Smooth muscle cell (in vitro differentiated cells): ENCODE results near the gene GRPEL1. TPM values are rescaled to one million over a fixed set of nuclear protein-coding genes. Genes with fewer than 3 reads are reported as not detected.

Source experiments
- DNase-seq: peaks from one replicate; lab custom pipeline; 2025; ENCODE audit not compliant: unreplicated experiment; lab: John Stamatoyannopoulos, UW
- H2AFZ ChIP-seq: fragments of 200-600 bp; sonication (generic); 2 replicates; pipeline ENCODE4 v1.6.0; 2016; ENCODE audit warnings: antibody characterized with exemption, low read depth, mild to moderate bottlenecking
- H3F3A ChIP-seq: fragments of 200-600 bp; sonication (generic); 2 replicates; pipeline ENCODE4 v1.6.0; 2017; ENCODE audit warnings: antibody characterized with exemption, low read depth
- H3K27ac ChIP-seq: fragments of 200-600 bp; sonication (generic); 2 replicates; pipeline ENCODE4 v1.5.1; 2016; ENCODE audit warnings: low read depth, mild to moderate bottlenecking
- H3K27me3 ChIP-seq: fragments of 200-600 bp; sonication (generic); 2 replicates; pipeline ENCODE4 v1.6.1; 2016; ENCODE audit warnings: low read depth, mild to moderate bottlenecking
- H3K36me3 ChIP-seq: fragments of 200-600 bp; sonication (generic); 2 replicates; pipeline ENCODE4 v1.5.1; 2016; ENCODE audit warnings: low read depth
- H3K4me1 ChIP-seq: fragments of 200-600 bp; sonication (generic); 2 replicates; pipeline ENCODE4 v1.5.1; 2016; ENCODE audit warnings: low read depth
- H3K4me2 ChIP-seq: fragments of 200-600 bp; sonication (generic); 2 replicates; pipeline ENCODE4 v1.6.0; 2016; ENCODE audit warnings: mild to moderate bottlenecking
- H3K4me3 ChIP-seq: fragments of 200-600 bp; sonication (generic); 2 replicates; pipeline ENCODE4 v1.5.1; 2016; ENCODE audit warnings: mild to moderate bottlenecking
- H3K79me2 ChIP-seq: fragments of 200-600 bp; sonication (generic); 2 replicates; pipeline ENCODE4 v1.6.0; 2016; ENCODE audit warnings: low read depth, mild to moderate bottlenecking
- H3K9ac ChIP-seq: fragments of 200-600 bp; sonication (generic); 2 replicates; pipeline ENCODE4 v1.6.0; 2016; ENCODE audit warnings: low read depth
- H3K9me3 ChIP-seq: fragments of 200-600 bp; sonication (generic); replicated peaks from 2 replicates; pipeline ENCODE4 v1.5.1; 2016; ENCODE audit warnings: low read depth
- H4K20me1 ChIP-seq: fragments of 200-600 bp; sonication (generic); 2 replicates; pipeline ENCODE4 v1.6.0; 2016; ENCODE audit warnings: low read depth
- WGBS: methylation state at CpG from one replicate; pipeline ENCODE4 v1.1.7; 2016; ENCODE audit warnings: low lambda C conversion rate; 5-methylcytosine and 5-hydroxymethylcytosine counted together
- polyA plus RNA-seq: library from polyadenylated mRNA; unstranded; fragments of >200 nt; fragmentation: Nextera tagmentation; extraction: Ambion mirVana; gene quantifications from 2 replicates; pipeline ENCODE4 v1.2.1, GENCODE V29; 2016
- total RNA-seq: library from RNA; depleted of rRNA; stranded (reverse); fragments of >200 nt; gene quantifications from 2 replicates; pipeline ENCODE4 v1.2.3, GENCODE V29; 2014
- TF ChIP-seq, protein P1 (sequence below): fragments of 200-600 bp; sonication (generic); IDR thresholded peaks from 2 replicates; pipeline ENCODE4 v1.5.1; 2017; ENCODE audit warnings: borderline replicate concordance, mild to moderate bottlenecking, antibody characterized with exemption; ENCODE audit not compliant: insufficient read depth, poor library complexity, severe bottlenecking

Gene GRPEL1
- total and polyA plus RNA-seq, 2 experiments from 2014 or later: 18.6 to 40.6 TPM

DNA sequence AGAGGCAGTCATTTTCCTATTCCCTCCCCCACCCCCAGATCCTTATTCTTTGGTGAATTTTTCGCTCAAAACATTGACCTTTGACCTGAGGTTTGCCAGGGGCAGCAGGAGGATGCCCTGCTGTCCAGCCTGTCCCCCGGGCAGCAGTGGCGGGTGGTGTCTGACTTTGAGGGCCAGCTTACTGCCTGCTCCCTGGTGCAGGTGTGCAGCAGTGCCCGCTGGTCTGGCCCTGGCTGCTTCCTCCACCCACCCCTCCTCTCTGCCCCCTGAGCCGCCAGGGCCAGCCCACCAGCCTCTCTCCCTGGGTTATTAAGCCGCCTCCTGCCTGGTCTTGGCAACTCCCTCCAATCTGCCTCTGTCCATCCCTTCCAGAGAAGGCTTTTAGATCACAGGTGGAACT is 40.8 kb upstream of the GRPEL1 start:
- Histone ChIP-seq H3K36me3 (no peaks in the 10 kb centered on the region), H4K20me1 (no peaks in the 10 kb centered on the region), H3K4me2 (no peak overlapping the region), H3K9me3 (no peaks in the 10 kb centered on the region), H3F3A (no peaks in the 10 kb centered on the region), H3K79me2 (no peaks in the 10 kb centered on the region), H3K4me1 (no peaks in the 10 kb centered on the region), H2AFZ (no peak overlapping the region), H3K27ac (no peak overlapping the region), H3K27me3 (no peaks in the 10 kb centered on the region), H3K4me3 (no peak overlapping the region), H3K9ac (no peak overlapping the region)
- TF ChIP-seq, protein P1, sequence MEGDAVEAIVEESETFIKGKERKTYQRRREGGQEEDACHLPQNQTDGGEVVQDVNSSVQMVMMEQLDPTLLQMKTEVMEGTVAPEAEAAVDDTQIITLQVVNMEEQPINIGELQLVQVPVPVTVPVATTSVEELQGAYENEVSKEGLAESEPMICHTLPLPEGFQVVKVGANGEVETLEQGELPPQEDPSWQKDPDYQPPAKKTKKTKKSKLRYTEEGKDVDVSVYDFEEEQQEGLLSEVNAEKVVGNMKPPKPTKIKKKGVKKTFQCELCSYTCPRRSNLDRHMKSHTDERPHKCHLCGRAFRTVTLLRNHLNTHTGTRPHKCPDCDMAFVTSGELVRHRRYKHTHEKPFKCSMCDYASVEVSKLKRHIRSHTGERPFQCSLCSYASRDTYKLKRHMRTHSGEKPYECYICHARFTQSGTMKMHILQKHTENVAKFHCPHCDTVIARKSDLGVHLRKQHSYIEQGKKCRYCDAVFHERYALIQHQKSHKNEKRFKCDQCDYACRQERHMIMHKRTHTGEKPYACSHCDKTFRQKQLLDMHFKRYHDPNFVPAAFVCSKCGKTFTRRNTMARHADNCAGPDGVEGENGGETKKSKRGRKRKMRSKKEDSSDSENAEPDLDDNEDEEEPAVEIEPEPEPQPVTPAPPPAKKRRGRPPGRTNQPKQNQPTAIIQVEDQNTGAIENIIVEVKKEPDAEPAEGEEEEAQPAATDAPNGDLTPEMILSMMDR: no peak
- 86% methylated on average over 6 of the region's 6 CpGs for WGBS
- DNase-seq: no peak

DNA sequence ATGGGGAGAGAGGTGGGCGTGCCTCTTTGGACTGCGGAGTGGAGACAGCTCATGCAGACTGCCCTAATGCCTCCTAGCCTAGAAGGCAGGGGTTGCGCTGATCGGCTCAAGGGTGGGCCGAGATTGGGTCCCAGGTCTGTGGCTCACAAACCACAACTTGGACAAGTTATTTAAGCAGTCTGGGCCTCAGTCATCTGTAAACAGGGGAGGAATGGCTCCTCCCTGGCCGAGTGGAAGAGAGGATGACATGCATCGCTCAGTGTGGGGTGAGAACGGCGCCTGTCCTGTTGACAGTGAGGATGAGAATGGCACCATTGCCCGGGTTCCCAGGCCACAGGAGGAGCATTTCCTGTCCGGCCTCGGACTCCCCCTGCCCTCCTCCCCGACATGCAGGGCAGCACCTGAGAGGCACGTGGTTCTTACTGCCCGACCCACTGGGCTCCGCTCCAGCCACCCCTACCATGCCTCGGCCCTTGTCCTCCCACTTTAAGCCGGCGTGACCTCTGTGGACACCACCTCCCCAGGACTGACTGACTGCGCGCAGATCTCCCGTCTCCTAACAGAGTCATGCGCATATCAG is 40.3 kb upstream of the GRPEL1 start:
- Histone ChIP-seq H3K27ac (no peak overlapping the region), H3K9me3 (no peaks in the 10 kb centered on the region), H3F3A (no peaks in the 10 kb centered on the region), H3K9ac (no peak overlapping the region), H2AFZ (no peak overlapping the region), H3K36me3 (no peaks in the 10 kb centered on the region), H3K4me3 (no peak overlapping the region), H3K79me2 (no peaks in the 10 kb centered on the region), H3K4me2 (no peak overlapping the region), H3K4me1 (no peaks in the 10 kb centered on the region), H3K27me3 (no peaks in the 10 kb centered on the region), H4K20me1 (no peaks in the 10 kb centered on the region)
- 94% methylated on average over 21 of the region's 23 CpGs for WGBS
- DNase-seq: no peak
- TF ChIP-seq, protein P1: no peak

DNA sequence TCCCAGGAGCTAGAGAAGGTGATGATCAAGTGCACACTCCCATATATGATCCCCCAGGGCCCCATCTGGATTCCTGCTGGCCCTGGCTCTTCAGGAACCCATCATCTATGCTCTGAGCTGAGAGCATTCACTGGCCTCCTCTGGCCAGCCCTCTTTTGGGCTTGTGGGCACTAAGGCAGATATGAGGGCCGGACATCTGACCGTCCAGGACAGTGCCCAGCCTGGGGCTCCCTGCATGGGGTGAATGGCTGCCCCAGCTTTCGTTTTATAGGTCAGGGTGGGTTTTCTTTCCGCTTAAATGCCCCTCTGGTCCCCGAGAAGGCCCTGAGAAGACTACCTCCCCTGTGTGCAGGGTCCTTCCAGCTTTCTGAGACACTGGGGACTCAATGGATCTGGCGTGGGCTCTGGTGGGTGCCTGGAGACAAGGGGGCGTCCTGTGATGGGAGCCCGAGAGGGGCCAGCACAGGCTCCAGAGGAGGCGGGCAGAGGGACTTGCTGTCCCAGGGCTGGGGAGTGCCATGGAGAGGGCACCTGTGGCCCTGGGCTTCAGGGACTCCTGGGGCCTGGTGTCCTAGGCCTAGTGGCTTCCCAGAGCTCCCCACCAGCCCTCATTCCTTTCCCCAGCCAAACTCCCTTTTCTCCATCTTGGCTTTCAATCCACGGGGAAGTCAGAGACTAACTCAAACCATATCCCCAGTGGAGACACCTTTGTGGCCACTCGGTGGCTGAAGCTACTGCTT is 39.5 kb upstream of the GRPEL1 start:
- no peak overlapping the region for H3K4me3 ChIP-seq
- TF ChIP-seq, protein P1: no peak
- no peak overlapping the region for H2AFZ ChIP-seq
- no peaks in the 10 kb centered on the region for H3K36me3 ChIP-seq
- H3K4me1 ChIP-seq: peaks cover 8% of the 10 kb centered on the region
- H3K4me2 ChIP-seq: no peak overlapping the region
- no peaks in the 10 kb centered on the region for H4K20me1 ChIP-seq
- H3K27ac ChIP-seq: no peak overlapping the region
- no peak for DNase-seq
- H3K9ac ChIP-seq: no peak overlapping the region
- no peaks in the 10 kb centered on the region for H3K27me3 ChIP-seq
- no peaks in the 10 kb centered on the region for H3F3A ChIP-seq
- no peaks in the 10 kb centered on the region for H3K79me2 ChIP-seq
- H3K9me3 ChIP-seq: no peaks in the 10 kb centered on the region
- WGBS: 88% methylated on average over 11 of the region's 11 CpGs
